Lung (tissue), 12 donors: ENCODE measurements around the gene PTPRC. TPM values are rescaled to one million over a fixed set of nuclear protein-coding genes. Genes with fewer than 3 reads are reported as not detected.

Experiments used
- ATAC-seq: fragments of 200-7000 bp; cut with Tn5 transposase; one replicate; pipeline ENCODE4 v1.9.1; 2020; ENCODE audit warnings: moderate number of reproducible peaks; ENCODE audit not compliant: insufficient read depth, low FRiP score
- DNase-seq, 3 donors: peaks; one replicate each; pipeline ENCODE4 v3.0.0-alpha.2; 2013 to 2017
- H3K27ac ChIP-seq, 2 donors: one replicate each; pipeline ENCODE4 v1.5.1; 2013; ENCODE audit warnings: mild to moderate bottlenecking in 2 of 2, moderate library complexity in 2 of 2, control low read depth in 1 of 2, inconsistent platforms in 1 of 2, low read depth in 1 of 2, low read length in 1 of 2
- H3K27me3 ChIP-seq, 3 donors: one replicate each; pipeline ENCODE4 v1.5.1; 2013; ENCODE audit warnings: low read length in 2 of 3; ENCODE audit not compliant: control insufficient read depth in 3 of 3, insufficient read depth in 3 of 3
- H3K36me3 ChIP-seq, 4 donors: one replicate each; pipeline ENCODE4 v1.5.1; 2013; ENCODE audit warnings: low read length in 4 of 4, mild to moderate bottlenecking in 1 of 4, moderate library complexity in 1 of 4; ENCODE audit not compliant: control insufficient read depth in 4 of 4, insufficient read depth in 4 of 4
- H3K4me1 ChIP-seq, 5 donors: one replicate each; pipeline ENCODE4 v1.5.1; 2013; ENCODE audit warnings: low read length in 5 of 5, mild to moderate bottlenecking in 2 of 5, moderate library complexity in 1 of 5; ENCODE audit not compliant: control insufficient read depth in 5 of 5, insufficient read depth in 5 of 5
- H3K4me3 ChIP-seq: one replicate; pipeline ENCODE4 v1.5.1; 2013; ENCODE audit warnings: mild to moderate bottlenecking, control low read depth, moderate library complexity
- H3K9ac ChIP-seq, 2 donors: one replicate each; pipeline ENCODE4 v1.5.1; 2013; ENCODE audit warnings: low read length in 2 of 2, control low read depth in 1 of 2; ENCODE audit not compliant: insufficient read depth in 1 of 2
- H3K9me3 ChIP-seq, 4 donors: one replicate each; pipeline ENCODE4 v1.5.1; 2013; ENCODE audit warnings: low read length in 3 of 4, mild to moderate bottlenecking in 1 of 4, moderate library complexity in 1 of 4; ENCODE audit not compliant: control insufficient read depth in 4 of 4, insufficient read depth in 3 of 4
- WGBS, 2 donors: extraction: QIAGEN DNeasy Blood & Tissue Kit; methylation state at CpG; one replicate each; pipeline ENCODE4 v1.1.7; 2013; 5-methylcytosine and 5-hydroxymethylcytosine counted together
- polyA plus RNA-seq, 2 donors: library from polyadenylated mRNA; stranded (reverse); fragments of 200-250 nt; gene quantifications; one replicate each; pipeline ENCODE4 v1.2.1, GENCODE V29; 2013
- total RNA-seq, 2 donors: library from RNA; depleted of rRNA in 1 of 2; stranded (reverse); fragments of >200 nt in 1 of 2; gene quantifications; one replicate each; pipeline ENCODE4 v1.2.1, GENCODE V29; 2014 to 2021
- TF ChIP-seq, protein P1 (sequence below): IDR thresholded peaks from 2 replicates; pipeline ENCODE4 v1.5.1; 2012; ENCODE audit warnings: mild to moderate bottlenecking; ENCODE audit errors: control extremely low read depth, extremely low read depth
- donor health status: control.
- donor health status: control.
- donor health status: Bipolar disorder and iron deficiency.
- donor health status: healthy.
- donor health status: DM: yes; HTN: yes; CAD: no.

The PTPRC gene
- total and polyA plus RNA-seq, 4 donors, result 8.2 to 142 (median 86.1) TPM

DNA sequence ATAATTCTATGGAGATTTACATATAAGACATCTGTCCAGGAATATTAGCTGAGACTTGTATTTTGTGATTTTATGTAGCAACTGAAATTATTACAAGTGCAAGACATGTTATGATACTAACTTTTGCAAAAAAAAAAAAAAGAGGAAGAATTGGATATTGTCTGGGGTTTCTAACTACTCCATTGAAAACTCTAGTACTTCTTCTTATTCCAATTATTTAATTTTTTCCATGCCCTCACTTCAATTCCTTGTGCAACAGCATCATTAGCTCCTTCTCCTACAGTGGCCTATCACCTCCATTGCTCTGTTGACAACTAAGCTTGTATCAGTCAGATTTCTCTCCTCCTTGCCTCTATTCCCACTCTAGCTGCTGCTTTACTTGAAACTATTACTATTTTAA, 126.6 kb downstream of the PTPRC start:
- Histone ChIP-seq H3K36me3 (no peaks in the 10 kb centered on the region), H3K9me3 (no peaks in the 10 kb centered on the region), H3K4me3 (no peak overlapping the region), H3K4me1 (peaks cover 0 to 4% (median 0%) of the 10 kb centered on the region in 5 donors), H3K27ac (no peak overlapping the region), H3K9ac (no peak overlapping the region), H3K27me3 (no peaks in the 10 kb centered on the region)
- no peak for DNase-seq
- ATAC-seq, result no peak
- TF ChIP-seq, protein P1, sequence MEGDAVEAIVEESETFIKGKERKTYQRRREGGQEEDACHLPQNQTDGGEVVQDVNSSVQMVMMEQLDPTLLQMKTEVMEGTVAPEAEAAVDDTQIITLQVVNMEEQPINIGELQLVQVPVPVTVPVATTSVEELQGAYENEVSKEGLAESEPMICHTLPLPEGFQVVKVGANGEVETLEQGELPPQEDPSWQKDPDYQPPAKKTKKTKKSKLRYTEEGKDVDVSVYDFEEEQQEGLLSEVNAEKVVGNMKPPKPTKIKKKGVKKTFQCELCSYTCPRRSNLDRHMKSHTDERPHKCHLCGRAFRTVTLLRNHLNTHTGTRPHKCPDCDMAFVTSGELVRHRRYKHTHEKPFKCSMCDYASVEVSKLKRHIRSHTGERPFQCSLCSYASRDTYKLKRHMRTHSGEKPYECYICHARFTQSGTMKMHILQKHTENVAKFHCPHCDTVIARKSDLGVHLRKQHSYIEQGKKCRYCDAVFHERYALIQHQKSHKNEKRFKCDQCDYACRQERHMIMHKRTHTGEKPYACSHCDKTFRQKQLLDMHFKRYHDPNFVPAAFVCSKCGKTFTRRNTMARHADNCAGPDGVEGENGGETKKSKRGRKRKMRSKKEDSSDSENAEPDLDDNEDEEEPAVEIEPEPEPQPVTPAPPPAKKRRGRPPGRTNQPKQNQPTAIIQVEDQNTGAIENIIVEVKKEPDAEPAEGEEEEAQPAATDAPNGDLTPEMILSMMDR, result no peak

DNA sequence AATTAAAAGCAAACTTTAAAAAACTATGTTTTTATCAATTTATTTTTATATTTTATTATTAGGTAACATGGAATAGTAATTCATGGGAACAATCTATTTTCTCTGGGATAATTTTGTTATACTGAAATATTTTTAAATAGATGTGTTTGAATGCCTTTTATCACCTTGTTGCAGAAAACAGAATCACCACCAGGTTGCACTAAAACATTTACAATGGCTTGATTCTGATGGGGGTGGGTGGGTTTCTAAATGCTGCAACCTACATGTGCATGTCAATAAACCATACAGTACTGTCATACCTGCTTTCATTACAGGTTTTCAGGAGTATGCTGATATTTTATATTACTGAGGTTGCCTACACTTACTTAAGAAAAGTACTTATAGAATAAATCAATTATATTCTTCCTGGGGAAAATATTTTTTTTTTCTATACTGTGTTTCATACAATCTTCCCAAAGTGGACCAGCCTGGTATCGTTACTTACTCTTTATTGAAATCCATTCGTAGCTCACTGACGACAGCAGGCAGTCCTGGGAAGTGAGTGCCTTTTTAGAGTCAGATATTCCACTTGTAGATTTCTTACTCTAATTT, 132.8 kb downstream of the PTPRC start:
- Histone ChIP-seq H3K9me3 (no peaks in the 10 kb centered on the region), H3K27ac (no peak overlapping the region), H3K36me3 (no peaks in the 10 kb centered on the region), H3K4me3 (no peak overlapping the region), H3K9ac (no peak overlapping the region), H3K27me3 (no peaks in the 10 kb centered on the region), H3K4me1 (peaks cover 0 to 2% (median 0%) of the 10 kb centered on the region in 5 donors)
- TF ChIP-seq, protein P1, result no peak
- ATAC-seq (no peak), DNase-seq (peak in 2 of 3 donors; percentile 43 to 52)
- 59 to 86% methylated on average over 3 of the region's 3 CpGs for WGBS, 2 donors

DNA sequence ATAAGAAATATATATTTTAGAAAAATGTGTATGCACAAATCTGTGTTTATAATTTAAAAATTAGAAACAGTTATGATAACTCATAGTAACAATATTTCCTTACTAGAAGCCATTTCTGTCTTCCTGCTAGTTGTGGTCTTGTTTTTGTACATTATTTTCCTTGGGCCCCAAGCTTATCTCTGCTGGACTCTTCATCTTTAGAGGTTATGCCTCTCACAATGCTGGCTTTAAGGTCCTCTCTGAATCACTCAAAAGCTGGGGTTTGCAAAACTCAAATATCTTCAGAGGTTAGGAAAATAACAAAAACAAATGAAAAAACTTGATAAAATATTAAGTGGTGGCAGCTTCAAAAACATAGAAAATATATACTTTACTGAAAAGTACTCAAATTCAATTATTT, 133.8 kb downstream of the PTPRC start:
- no peaks in the 10 kb centered on the region for H3K9me3 ChIP-seq
- ATAC-seq (no peak), DNase-seq (no peak)
- no peaks in the 10 kb centered on the region for H3K27me3 ChIP-seq
- H3K36me3 ChIP-seq, result no peaks in the 10 kb centered on the region
- no peak overlapping the region for H3K9ac ChIP-seq
- TF ChIP-seq, protein P1, result no peak
- H3K4me3 ChIP-seq, result no peak overlapping the region
- no peak overlapping the region for H3K27ac ChIP-seq
- peaks cover 0 to 2% (median 0%) of the 10 kb centered on the region in 5 donors for H3K4me1 ChIP-seq

DNA sequence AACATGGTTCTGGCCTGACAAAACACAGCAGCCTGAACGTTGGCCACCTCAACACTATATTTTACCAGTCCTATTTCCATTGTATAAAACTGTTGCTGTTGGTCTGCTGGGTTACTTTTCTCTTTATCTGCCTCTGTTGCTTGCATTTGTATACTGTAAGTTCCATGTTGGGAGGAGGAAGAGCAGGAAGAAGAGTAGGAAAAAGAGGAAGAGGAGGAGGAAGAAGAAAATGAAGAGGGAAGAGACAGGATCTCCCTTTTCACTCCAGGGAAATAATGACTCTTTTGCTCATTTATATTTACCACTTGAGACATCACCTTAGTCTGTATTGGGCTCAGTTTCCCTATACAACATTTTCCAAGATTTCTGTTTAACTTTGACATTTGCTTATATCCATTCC, 134.2 kb downstream of the PTPRC start:
- Histone ChIP-seq H3K4me1 (peaks cover 0 to 3% (median 0%) of the 10 kb centered on the region in 5 donors), H3K4me3 (no peak overlapping the region), H3K9me3 (no peaks in the 10 kb centered on the region), H3K27ac (no peak overlapping the region), H3K27me3 (no peaks in the 10 kb centered on the region), H3K9ac (no peak overlapping the region), H3K36me3 (no peaks in the 10 kb centered on the region)
- WGBS, 2 donors, result 76 to 82% methylated on average over 1 of the region's 1 CpG
- ATAC-seq (no peak), DNase-seq (no peak)
- TF ChIP-seq, protein P1, result no peak
